Panc1 (cell line): ENCODE results near the gene CIROP.

Experiments used
- POLR2AphosphoS5 ChIP-seq: IDR thresholded peaks from 2 replicates; pipeline ENCODE4 v1.6.1; 2012; ENCODE audit warnings: mild to moderate bottlenecking, low read depth, low read length, moderate library complexity
- SIN3A ChIP-seq: IDR thresholded peaks from 2 replicates; pipeline ENCODE4 v1.6.1; 2012; ENCODE audit warnings: low read depth, mild to moderate bottlenecking, low read length, moderate library complexity, borderline replicate concordance; ENCODE audit not compliant: insufficient read depth
- TCF7L2 ChIP-seq: IDR thresholded peaks from 2 replicates; pipeline ENCODE4 v1.6.1; 2011; ENCODE audit warnings: mild to moderate bottlenecking, low read depth, low read length, inconsistent platforms
- TF ChIP-seq, protein P1 (sequence below): fragments of 450-650 bp; IDR thresholded peaks from 2 replicates; pipeline ENCODE4 v1.5.1; 2017; ENCODE audit warnings: mild to moderate bottlenecking
- TF ChIP-seq, protein P2 (sequence below), 2 experiments: IDR thresholded peaks; 2 replicates each; pipeline ENCODE4 v1.6.1; 2011 to 2012; ENCODE audit warnings: low read depth in 2 of 2, control low read depth in 1 of 2, low read length in 1 of 2, mild to moderate bottlenecking in 1 of 2, moderate library complexity in 1 of 2; ENCODE audit not compliant: insufficient read depth in 1 of 2

DNA sequence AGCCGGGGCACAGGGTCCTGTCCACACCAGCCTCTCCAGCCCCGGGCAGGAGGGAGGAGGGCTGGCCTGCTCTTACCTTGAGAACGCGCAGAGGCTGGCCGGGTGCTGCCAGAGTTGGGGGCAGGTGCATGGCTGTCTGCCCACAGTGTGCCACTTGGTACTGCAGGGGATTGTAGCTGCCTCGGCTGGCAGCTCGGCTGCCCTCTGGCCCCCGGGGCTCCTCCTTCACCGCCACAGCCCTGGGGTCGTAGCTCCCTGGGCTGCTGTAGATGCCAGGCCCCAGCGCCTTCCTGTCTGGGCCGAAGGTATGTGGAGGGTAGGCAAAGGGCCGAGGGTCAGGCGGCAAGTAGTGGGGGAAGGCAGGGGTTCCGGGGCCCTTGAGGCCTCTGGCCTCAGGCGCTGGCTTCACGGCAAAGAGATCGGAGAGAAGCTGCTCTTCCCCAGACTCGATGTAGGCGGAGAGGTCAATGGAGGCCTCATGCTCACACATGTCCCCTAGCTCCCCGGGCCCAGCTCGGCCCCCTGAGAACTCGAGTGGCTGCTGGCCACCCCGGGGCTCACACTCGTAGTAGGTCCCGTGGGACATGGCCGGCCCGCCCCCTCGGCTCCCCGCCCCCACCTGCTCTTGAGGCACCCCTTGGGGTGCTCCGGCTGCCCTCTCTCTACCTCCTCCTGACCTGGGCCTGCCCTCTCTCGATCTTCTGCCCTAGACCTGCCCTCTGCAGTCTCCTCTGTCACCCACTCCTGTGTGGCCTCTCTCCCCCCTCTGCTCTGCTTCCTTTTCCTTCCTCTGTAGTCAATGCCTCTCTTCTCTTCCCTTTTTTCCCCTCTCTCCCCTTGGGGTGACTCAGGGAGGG is 13.9 kb upstream of the CIROP start, which contains the start of gene CEBPE:
- TF ChIP-seq, protein P1, sequence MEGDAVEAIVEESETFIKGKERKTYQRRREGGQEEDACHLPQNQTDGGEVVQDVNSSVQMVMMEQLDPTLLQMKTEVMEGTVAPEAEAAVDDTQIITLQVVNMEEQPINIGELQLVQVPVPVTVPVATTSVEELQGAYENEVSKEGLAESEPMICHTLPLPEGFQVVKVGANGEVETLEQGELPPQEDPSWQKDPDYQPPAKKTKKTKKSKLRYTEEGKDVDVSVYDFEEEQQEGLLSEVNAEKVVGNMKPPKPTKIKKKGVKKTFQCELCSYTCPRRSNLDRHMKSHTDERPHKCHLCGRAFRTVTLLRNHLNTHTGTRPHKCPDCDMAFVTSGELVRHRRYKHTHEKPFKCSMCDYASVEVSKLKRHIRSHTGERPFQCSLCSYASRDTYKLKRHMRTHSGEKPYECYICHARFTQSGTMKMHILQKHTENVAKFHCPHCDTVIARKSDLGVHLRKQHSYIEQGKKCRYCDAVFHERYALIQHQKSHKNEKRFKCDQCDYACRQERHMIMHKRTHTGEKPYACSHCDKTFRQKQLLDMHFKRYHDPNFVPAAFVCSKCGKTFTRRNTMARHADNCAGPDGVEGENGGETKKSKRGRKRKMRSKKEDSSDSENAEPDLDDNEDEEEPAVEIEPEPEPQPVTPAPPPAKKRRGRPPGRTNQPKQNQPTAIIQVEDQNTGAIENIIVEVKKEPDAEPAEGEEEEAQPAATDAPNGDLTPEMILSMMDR, result no peak
- TF ChIP-seq POLR2AphosphoS5 (no peak), SIN3A (no peak), TCF7L2 (no peak)
- TF ChIP-seq, protein P2, sequence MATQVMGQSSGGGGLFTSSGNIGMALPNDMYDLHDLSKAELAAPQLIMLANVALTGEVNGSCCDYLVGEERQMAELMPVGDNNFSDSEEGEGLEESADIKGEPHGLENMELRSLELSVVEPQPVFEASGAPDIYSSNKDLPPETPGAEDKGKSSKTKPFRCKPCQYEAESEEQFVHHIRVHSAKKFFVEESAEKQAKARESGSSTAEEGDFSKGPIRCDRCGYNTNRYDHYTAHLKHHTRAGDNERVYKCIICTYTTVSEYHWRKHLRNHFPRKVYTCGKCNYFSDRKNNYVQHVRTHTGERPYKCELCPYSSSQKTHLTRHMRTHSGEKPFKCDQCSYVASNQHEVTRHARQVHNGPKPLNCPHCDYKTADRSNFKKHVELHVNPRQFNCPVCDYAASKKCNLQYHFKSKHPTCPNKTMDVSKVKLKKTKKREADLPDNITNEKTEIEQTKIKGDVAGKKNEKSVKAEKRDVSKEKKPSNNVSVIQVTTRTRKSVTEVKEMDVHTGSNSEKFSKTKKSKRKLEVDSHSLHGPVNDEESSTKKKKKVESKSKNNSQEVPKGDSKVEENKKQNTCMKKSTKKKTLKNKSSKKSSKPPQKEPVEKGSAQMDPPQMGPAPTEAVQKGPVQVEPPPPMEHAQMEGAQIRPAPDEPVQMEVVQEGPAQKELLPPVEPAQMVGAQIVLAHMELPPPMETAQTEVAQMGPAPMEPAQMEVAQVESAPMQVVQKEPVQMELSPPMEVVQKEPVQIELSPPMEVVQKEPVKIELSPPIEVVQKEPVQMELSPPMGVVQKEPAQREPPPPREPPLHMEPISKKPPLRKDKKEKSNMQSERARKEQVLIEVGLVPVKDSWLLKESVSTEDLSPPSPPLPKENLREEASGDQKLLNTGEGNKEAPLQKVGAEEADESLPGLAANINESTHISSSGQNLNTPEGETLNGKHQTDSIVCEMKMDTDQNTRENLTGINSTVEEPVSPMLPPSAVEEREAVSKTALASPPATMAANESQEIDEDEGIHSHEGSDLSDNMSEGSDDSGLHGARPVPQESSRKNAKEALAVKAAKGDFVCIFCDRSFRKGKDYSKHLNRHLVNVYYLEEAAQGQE (IDR thresholded peaks at IDR 0.05; ENCODE audit: insufficient read depth in 1 of 2, low read depth in 2 of 2, low read length in 1 of 2), result no peak
